A549 treated with ZK216348 at 1 μM for 4 hours (cell line): ENCODE data around the gene TSEN34. TPM values are rescaled to one million over a fixed set of nuclear protein-coding genes. Genes with fewer than 3 reads are reported as not detected.

Experiments
- total RNA-seq: library from RNA; stranded (reverse); fragments of 200-300 nt; extraction: Qiagen RNA extraction; gene quantifications from 5 replicates; pipeline ENCODE4 v1.2.3, GENCODE V29; 2022; ENCODE audit warnings: low read depth

The TSEN34 gene
- total RNA-seq = 69.8 to 130 TPM (median 119 TPM) in 5 replicates

GRCh38 chr19:54191011-54191810, at the start of gene TSEN34:
Gene TSEN34, plus strand, starts transcription at chr19:54191308. Its CDS starts 57 bp downstream, at chr19:54191365.

DNA sequence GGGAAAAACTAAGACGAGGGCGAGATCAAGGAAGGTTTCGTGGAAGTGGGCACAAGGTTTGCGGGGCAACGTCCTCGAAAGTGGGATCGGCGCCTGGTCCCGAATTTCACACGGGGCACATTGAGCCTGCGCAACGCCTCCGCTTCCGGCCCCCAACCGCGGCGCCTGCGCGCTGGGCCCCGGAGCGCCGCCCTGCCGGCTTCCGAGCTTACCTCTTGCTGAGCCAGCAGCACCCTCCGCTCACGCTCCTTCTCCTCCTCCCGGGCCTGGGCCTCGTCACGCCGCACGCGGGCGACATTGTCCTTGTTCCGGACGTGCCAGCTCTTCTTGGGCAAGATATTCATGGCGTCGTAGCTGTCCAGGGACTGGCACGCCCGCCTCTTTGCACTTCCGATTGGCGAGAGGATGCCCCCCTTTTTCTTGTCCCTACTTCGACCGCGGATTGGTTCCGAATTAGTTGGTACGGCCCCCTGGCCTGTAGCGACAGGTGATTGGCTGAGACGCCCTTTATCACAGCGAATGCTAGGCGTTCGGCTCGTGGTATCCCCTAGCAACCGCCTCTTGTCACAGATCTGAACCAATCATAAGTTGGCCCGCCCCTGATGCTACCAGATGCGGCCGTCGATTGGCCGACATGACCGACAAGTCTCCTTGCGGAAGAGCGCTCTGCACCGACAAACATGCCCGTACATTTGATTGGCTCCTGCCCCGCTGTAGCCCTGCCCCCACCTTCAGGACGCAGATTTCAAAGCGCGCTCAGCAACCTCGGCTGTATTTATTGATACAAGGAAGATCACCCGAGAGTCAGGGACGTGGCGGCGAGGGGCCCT, 31.5 kb upstream of the TSEN34 start, which contains the start of gene LENG1:
Gene LENG1, minus strand, starts transcription at position 370 of the 830 bp plus-strand sequence. Its CDS starts 26 bp downstream, at position 344.

GRCh38 chr19:54172471-54173358, 18.4 kb upstream of the TSEN34 start, which contains the start of gene TMC4:
Gene TMC4, minus strand, starts transcription at chr19:54173160. Its CDS starts 43 bp downstream, at chr19:54173117.

DNA sequence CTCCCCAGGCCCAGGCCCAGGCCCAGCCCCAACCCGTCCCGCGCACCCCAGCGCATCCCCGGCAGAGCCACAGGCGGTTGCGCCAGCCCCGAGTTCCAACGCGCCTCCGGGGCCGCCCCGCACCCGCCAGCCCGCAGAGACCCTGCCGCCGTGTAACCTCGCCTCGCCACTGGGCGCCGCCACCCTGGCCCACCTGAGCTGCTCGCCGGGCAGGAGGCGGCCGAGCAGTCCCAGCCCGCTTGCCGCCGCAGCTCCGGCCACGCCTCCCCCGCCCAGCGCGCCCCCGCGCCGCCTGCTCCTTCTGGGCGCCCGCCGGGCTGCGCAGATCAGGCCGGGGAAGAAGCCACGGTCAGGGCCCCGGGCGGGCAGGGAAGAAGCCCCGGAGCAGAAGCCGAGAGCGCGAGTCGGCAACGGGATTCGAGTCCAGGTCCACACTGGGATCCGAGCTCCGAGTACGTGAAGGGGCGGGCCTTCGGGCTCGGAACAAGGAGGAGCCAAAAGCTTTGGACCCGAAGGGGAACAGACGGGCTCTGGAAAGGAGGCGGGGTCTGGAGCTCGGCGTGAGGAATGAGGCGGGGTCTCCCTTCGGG, 1.9 kb upstream of the TSEN34 start, which contains the start of gene MBOAT7:
Gene MBOAT7, minus strand, starts transcription at position 436 of the 590 bp plus-strand sequence. CDS start 1,072 bp downstream, outside the sequence.

DNA sequence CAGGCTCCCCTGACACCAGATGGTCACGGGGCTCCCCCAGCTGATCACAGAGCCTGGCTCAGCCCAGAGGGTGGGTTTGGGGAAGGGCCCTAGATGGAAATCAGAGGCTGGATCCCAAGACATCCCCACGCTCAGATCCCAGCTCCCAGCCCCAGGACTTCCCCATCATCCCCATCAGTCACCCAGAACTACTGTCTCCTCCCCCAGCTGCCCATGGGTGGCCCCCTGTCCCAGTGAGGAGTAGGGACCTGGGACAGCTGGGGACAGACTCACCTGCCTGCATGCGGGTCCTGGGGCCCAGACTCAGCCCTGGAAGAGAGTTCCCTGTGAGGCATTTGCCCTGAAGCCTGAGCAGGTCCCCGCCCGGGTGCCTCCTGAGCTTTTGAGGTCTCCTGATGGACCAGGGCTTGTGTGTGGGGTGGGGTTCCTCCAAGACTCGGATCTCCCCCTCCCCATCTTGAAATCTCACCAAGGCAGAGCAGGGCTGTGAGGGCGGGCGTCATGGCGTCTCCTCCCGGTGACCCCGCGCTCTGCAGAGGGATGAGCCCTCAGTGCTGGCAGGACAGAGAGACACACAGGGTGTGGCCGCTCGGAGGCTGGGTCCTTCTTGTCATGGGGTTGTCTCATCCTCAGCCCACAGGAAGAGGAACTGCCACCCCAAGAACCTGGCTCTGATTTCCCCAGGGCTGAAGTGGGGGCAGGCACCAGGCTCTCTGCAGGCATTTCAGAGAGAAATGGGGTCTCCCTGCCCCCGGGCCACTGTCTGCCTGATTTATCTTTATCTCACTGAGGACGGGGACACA, 31.6 kb downstream of the TSEN34 start, which contains the start of gene LILRB3:
Gene LILRB3, minus strand, starts transcription at position 534 of the 803 bp plus-strand sequence. Its CDS starts 31 bp downstream, at position 503.

GRCh38 chr19:54242646-54243045, 51.5 kb downstream of the TSEN34 start, which contains the start of gene LILRA6:
Gene LILRA6, minus strand, starts transcription at chr19:54242790.

Other genes with a start within 250 kb of the TSEN34 start
- 0.83 to 1.4 TPM (median 1.4 TPM) in 5 replicates for gene CACNG8, start 228.4 kb upstream of the TSEN34 start, total RNA-seq
- 7.7 to 12.8 TPM (median 12.1 TPM) in 5 replicates for gene CACNG6, start 199.7 kb upstream of the TSEN34 start, total RNA-seq
- 0.55 to 0.92 TPM (median 0.78 TPM) in 3 of 5 replicates, not detected in the others for gene VSTM1, start 127.4 kb upstream of the TSEN34 start, total RNA-seq
- gene TARM1, start 109.9 kb upstream of the TSEN34 start, total RNA-seq = not detected in 5 replicates
- gene OSCAR, start 90.5 kb upstream of the TSEN34 start, total RNA-seq = 0.25 to 0.41 TPM (median 0.33 TPM) in 5 replicates
- gene NDUFA3, start 88.5 kb upstream of the TSEN34 start, total RNA-seq = 211 to 296 TPM (median 232 TPM) in 5 replicates
- gene TFPT, start 75.7 kb upstream of the TSEN34 start, total RNA-seq = 19.8 to 27.0 TPM (median 21.7 TPM) in 5 replicates
- 105 to 128 TPM (median 113 TPM) in 5 replicates for gene PRPF31, start 75.6 kb upstream of the TSEN34 start, total RNA-seq
- gene CNOT3, start 53.5 kb upstream of the TSEN34 start, total RNA-seq = 51.6 to 72.5 TPM (median 70.4 TPM) in 5 replicates
- 7.9 to 9.8 TPM (median 8.4 TPM) in 5 replicates for gene LENG1, start 31.6 kb upstream of the TSEN34 start, total RNA-seq
- 1.5 to 2.8 TPM (median 1.6 TPM) in 5 replicates for gene TMC4, start 18.1 kb upstream of the TSEN34 start, total RNA-seq
- 91.3 to 177 TPM (median 147 TPM) in 5 replicates for gene MBOAT7, start 1.7 kb upstream of the TSEN34 start, total RNA-seq
- gene RPS9, start 9.6 kb downstream of the TSEN34 start, total RNA-seq = 1,924 to 2,379 TPM (median 2,180 TPM) in 5 replicates
- gene LILRB3, start 31.7 kb downstream of the TSEN34 start, total RNA-seq = 0.07 to 0.24 TPM (median 0.14 TPM) in 4 of 5 replicates, not detected in the other
- gene LILRA6, start 51.5 kb downstream of the TSEN34 start, total RNA-seq = 0.09 TPM in 1 of 5 replicates, not detected in the others
- gene LILRB5, start 66.0 kb downstream of the TSEN34 start, total RNA-seq = 0.04 TPM in 1 of 5 replicates, not detected in the others
- 0.05 to 0.14 TPM (median 0.05 TPM) in 3 of 5 replicates, not detected in the others for gene LILRB2, start 89.8 kb downstream of the TSEN34 start, total RNA-seq
- not detected in 5 replicates for gene LILRA5, start 121.9 kb downstream of the TSEN34 start, total RNA-seq
- gene LILRA4, start 147.9 kb downstream of the TSEN34 start, total RNA-seq = not detected in 5 replicates
- not detected in 5 replicates for gene LAIR1, start 173.6 kb downstream of the TSEN34 start, total RNA-seq
- gene TTYH1, start 224.2 kb downstream of the TSEN34 start, total RNA-seq = 0.08 to 0.15 TPM in 2 of 5 replicates, not detected in the others